ENCODE results near the gene SMARCC2.
A peak's percentile ranks its signal among the peaks of the same experiment; 100 is the strongest.

Gene SMARCC2

GRCh38 chr12:56189099-56189917, at the start of gene SMARCC2:
TSS of gene SMARCC2 (minus strand) at chr12:56189483. CDS start at chr12:56189461, 22 bp downstream.
- peak; percentile 94 for DNase-seq (ENCODE audit: low spot score)

GRCh38 chr12:56237552-56237951, 48.3 kb upstream of the SMARCC2 start:
- no peak for DNase-seq (ENCODE audit: low spot score)

- no peak for DNase-seq (ENCODE audit: low spot score)
Observed at GRCh38 chr12:56236985-56237384, 47.7 kb upstream of the SMARCC2 start.

GRCh38 chr12:56236091-56236490, 46.8 kb upstream of the SMARCC2 start:
- DNase-seq (ENCODE audit: low spot score), result no peak

GRCh38 chr12:56234746-56235436, 45.6 kb upstream of the SMARCC2 start:
- no peak for DNase-seq (ENCODE audit: low spot score)

GRCh38 chr12:56231184-56231582, 41.9 kb upstream of the SMARCC2 start:
- no peak for DNase-seq (ENCODE audit: low spot score)

- DNase-seq (ENCODE audit: low spot score), result peak; percentile 72
Observed at GRCh38 chr12:56230432-56231183, 41.3 kb upstream of the SMARCC2 start.

- no peak for DNase-seq (ENCODE audit: low spot score)
Observed at GRCh38 chr12:56229916-56230431, 40.7 kb upstream of the SMARCC2 start, which contains the start of gene SLC39A5. TSS of gene SLC39A5 (plus strand) at chr12:56230051. CDS start at chr12:56231275, 1,224 bp downstream.

- DNase-seq (ENCODE audit: low spot score), result no peak
Observed at GRCh38 chr12:56229082-56229481, 39.8 kb upstream of the SMARCC2 start.

- DNase-seq (ENCODE audit: low spot score), result no peak
Observed at GRCh38 chr12:56224954-56225353, 35.7 kb upstream of the SMARCC2 start.

- peak; percentile 96 for DNase-seq (ENCODE audit: low spot score)
Observed at GRCh38 chr12:56224102-56224701, 34.9 kb upstream of the SMARCC2 start, which contains the start of gene NABP2. TSS of gene NABP2 (plus strand) at chr12:56224342. CDS start at chr12:56224857, 515 bp downstream.

GRCh38 chr12:56223571-56224101, 34.4 kb upstream of the SMARCC2 start:
- DNase-seq (ENCODE audit: low spot score), result no peak

GRCh38 chr12:56222531-56222895, 33.2 kb upstream of the SMARCC2 start:
- DNase-seq (ENCODE audit: low spot score), result no peak

GRCh38 chr12:56221757-56222530, 32.7 kb upstream of the SMARCC2 start, which contains the start of gene RNF41:
TSS of gene RNF41 (minus strand) at chr12:56221922. CDS start at chr12:56214047, 7,875 bp downstream.
- DNase-seq (ENCODE audit: low spot score), result peak; percentile 98

- peak; percentile 36 for DNase-seq (ENCODE audit: low spot score)
Observed at GRCh38 chr12:56221232-56221756, 32.0 kb upstream of the SMARCC2 start.

GRCh38 chr12:56220611-56221231, 31.4 kb upstream of the SMARCC2 start:
- DNase-seq (ENCODE audit: low spot score), result peak; percentile 42

GRCh38 chr12:56219840-56220239, 30.6 kb upstream of the SMARCC2 start:
- DNase-seq (ENCODE audit: low spot score), result no peak

- DNase-seq (ENCODE audit: low spot score), result no peak
Observed at GRCh38 chr12:56216461-56216860, 27.2 kb upstream of the SMARCC2 start.

GRCh38 chr12:56213878-56214277, 24.6 kb upstream of the SMARCC2 start:
- no peak for DNase-seq (ENCODE audit: low spot score)

- no peak for DNase-seq (ENCODE audit: low spot score)
Observed at GRCh38 chr12:56212361-56212760, 23.1 kb upstream of the SMARCC2 start.

Measured in SW480 (cell line).